ENCODE measurements around the gene GPR15. TPM values are rescaled to one million over a fixed set of nuclear protein-coding genes. Genes with fewer than 3 reads are reported as not detected.
"Not testable (repeated sequence)": the region's sequence is repeated elsewhere in the genome, so short reads cannot be mapped to it uniquely, and the experiment has no call there.

Gene GPR15
- total RNA-seq, 2 donors from 2014 or later = not detected

- DNase-seq (ENCODE audit: low spot score) = no peak
- intact Hi-C loops (cut with DNase I) = no loop called here
Observed at GRCh38 chr3:98554580-98554979, 22.8 kb downstream of the GPR15 start.

- intact Hi-C loops (cut with DNase I) = no loop called here
- DNase-seq (ENCODE audit: low spot score) = no peak
Observed at GRCh38 chr3:98555025-98555379, 23.2 kb downstream of the GPR15 start.

GRCh38 chr3:98556164-98557130, 24.7 kb downstream of the GPR15 start:
- intact Hi-C loops (cut with DNase I) = no loop called here
- DNase-seq (ENCODE audit: low spot score) = no peak

GRCh38 chr3:98557324-98558010, 25.7 kb downstream of the GPR15 start:
- no peak for DNase-seq (ENCODE audit: low spot score)
- intact Hi-C loops (cut with DNase I) = no loop called here

- no peak for DNase-seq (ENCODE audit: low spot score)
- intact Hi-C loops (cut with DNase I) = no loop called here
Observed at GRCh38 chr3:98558100-98558827, 26.5 kb downstream of the GPR15 start.

- DNase-seq (ENCODE audit: low spot score); intact Hi-C loops (cut with DNase I): not testable (repeated sequence)
Observed at GRCh38 chr3:98559769-98560168, 28.0 kb downstream of the GPR15 start.

- intact Hi-C loops (cut with DNase I) = no loop called here
- no peak for DNase-seq (ENCODE audit: low spot score)
Observed at GRCh38 chr3:98560911-98561310, 29.1 kb downstream of the GPR15 start.

GRCh38 chr3:98561727-98562521, 30.1 kb downstream of the GPR15 start:
- intact Hi-C loops (cut with DNase I) = no loop called here

GRCh38 chr3:98563661-98564281, 32.0 kb downstream of the GPR15 start:
- DNase-seq (ENCODE audit: low spot score) = no peak
- intact Hi-C loops (cut with DNase I) = no loop called here

More at GRCh38 chr3:98561727-98562521, 30.1 kb downstream of the GPR15 start:
- DNase-seq (ENCODE audit: low spot score) = no peak

- intact Hi-C loops (cut with DNase I) = no loop called here
Observed at GRCh38 chr3:98564282-98565005, 32.7 kb downstream of the GPR15 start.

GRCh38 chr3:98565237-98565643, 33.5 kb downstream of the GPR15 start:
- intact Hi-C loops (cut with DNase I) = no loop called here
- no peak for DNase-seq (ENCODE audit: low spot score)

More at GRCh38 chr3:98564282-98565005, 32.7 kb downstream of the GPR15 start:
- DNase-seq (ENCODE audit: low spot score) = no peak

- intact Hi-C loops (cut with DNase I) = no loop called here
- DNase-seq (ENCODE audit: low spot score) = no peak
Observed at GRCh38 chr3:98565843-98566242, 34.1 kb downstream of the GPR15 start.

- intact Hi-C loops (cut with DNase I) = no loop called here
Observed at GRCh38 chr3:98567666-98568270, 36.0 kb downstream of the GPR15 start.

GRCh38 chr3:98568402-98568801, 36.6 kb downstream of the GPR15 start:
- no peak for DNase-seq (ENCODE audit: low spot score)
- intact Hi-C loops (cut with DNase I) = no loop called here

More at GRCh38 chr3:98567666-98568270, 36.0 kb downstream of the GPR15 start:
- no peak for DNase-seq (ENCODE audit: low spot score)

GRCh38 chr3:98573181-98573728, 41.5 kb downstream of the GPR15 start:
- DNase-seq (ENCODE audit: low spot score) = no peak
- intact Hi-C loops (cut with DNase I) = no loop called here

GRCh38 chr3:98574132-98574531, 42.4 kb downstream of the GPR15 start:
- no peak for DNase-seq (ENCODE audit: low spot score)
- intact Hi-C loops (cut with DNase I) = no loop called here

GRCh38 chr3:98577178-98577895, 45.6 kb downstream of the GPR15 start:
- intact Hi-C loops (cut with DNase I) = no loop called here
- DNase-seq (ENCODE audit: low spot score) = no peak

All from posterior vena cava (tissue), 2 donors.